NCI-H146 (cell line): Measurements from ENCODE around the gene KANK2.
"Not testable (repeated sequence)": the region's sequence is repeated elsewhere in the genome, so short reads cannot be mapped to it uniquely, and the experiment has no call there.

Experiments used
- DNase-seq: peaks from one replicate; lab custom pipeline; 2025; lab: John Stamatoyannopoulos, UW

Gene KANK2

DNA sequence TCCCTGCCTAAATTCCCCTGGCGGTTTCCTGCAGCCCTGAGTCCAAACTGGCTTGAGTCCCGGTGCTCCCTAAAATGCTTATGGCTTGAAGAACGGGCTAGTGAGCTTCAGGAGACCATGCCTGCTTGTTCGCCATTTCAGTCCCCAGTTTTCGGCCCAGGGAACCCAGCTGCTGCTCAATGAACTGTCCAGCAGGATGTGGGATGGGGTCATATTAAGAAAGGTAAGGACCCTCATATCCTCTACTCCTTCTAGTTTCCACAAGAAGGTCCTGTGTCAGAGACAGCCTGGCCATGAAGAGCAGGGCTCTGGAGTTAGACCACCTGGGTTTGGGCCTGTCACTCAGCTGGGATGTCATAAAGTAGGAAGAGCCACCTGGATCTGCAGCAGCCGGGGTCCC, 24.8 kb downstream of the KANK2 start:
- no peak for DNase-seq

- DNase-seq, result no peak
These were observed 26.2 kb downstream of the KANK2 start for GRCh38 chr19:11171144-11171543.

DNA sequence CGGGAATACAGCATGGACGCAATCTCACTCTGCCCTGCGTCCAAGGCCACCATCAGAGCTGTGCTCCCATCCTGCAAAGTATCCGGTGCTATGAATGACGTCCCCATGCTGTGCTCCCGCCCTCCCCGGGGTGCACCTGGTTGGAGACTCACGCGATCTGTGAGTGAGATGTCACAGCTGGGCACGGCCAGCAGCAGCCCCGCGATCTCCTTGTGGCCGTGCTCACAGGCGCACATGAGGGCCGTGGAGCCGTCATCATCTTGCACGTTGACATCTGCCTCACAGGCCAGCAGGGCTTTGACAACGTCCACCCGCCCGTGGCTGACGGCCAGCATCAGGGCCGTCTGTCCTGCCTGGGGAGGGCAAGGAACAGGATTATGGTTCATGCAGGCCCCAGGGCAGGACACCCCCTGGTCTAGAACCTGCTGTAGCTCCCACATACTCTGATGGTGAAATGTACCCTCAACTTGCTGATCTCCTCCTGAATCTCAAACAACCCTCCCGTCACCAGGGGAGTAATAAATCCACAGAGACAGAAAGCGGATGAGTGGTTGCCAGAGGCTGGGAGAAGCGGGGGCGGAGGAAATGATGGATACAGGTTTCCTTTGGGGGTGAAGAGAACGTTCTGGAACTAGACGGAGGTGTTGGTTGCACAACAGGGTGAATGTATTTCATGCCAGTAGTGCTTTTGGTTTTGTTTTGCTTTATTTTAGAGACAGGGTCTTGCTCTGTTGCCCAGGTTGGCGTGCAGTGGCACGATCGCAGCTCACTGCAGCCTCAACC, 27.3 kb downstream of the KANK2 start:
- DNase-seq, result no peak

DNA sequence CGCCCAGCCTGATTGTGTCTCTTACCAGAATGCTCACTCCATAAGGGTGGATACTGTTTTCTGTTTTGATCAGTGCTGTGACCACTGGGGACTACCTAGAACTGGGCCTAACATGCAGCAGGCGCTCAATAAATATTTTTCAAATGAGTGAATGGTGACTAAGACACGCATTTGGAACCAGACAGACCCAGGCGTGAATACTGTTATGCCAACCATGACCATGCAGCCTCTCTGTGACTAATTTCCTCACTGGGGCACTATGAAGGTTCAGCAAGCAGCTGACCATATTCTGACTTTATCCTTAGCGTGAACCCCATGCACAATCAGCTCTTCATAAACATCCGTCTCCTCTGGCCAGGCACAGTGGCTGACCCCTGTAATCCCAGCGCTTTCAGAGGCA, 28.8 kb downstream of the KANK2 start:
- no peak for DNase-seq

GRCh38 chr19:11166281-11167142, 30.8 kb downstream of the KANK2 start:
- DNase-seq, result no peak

GRCh38 chr19:11165486-11166030, 31.8 kb downstream of the KANK2 start:
- no peak for DNase-seq

DNA sequence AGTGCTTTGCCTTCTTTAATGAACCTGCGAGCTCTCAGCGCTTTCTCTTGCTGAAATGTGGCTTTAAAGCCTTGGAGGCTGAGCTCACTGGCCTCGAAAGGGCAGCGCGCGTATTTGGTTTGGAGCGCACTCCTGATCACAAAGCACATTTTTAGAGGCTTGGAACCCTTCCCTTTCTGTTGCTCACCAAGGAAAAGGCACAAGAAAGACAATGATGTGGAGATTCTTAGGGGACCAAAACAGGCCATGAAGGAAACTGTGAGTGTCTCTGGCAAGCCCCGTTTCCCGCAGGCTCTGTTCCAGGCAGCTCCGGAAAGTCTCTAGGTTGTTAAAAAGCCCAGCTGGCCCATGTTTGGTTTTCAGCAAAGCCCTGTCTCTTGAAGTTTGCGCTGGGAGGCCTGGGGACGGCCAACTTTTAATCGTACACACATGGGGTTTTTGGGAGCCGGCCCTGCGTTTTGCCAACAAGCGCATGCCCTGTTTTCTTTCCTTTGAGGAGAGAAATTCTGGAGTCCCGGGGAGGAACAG, 32.4 kb downstream of the KANK2 start:
- DNase-seq, result no peak

GRCh38 chr19:11164296-11164695, 33.0 kb downstream of the KANK2 start:
- DNase-seq, result no peak

GRCh38 chr19:11160440-11160768, 36.9 kb downstream of the KANK2 start:
- DNase-seq, result not testable (repeated sequence)

DNA sequence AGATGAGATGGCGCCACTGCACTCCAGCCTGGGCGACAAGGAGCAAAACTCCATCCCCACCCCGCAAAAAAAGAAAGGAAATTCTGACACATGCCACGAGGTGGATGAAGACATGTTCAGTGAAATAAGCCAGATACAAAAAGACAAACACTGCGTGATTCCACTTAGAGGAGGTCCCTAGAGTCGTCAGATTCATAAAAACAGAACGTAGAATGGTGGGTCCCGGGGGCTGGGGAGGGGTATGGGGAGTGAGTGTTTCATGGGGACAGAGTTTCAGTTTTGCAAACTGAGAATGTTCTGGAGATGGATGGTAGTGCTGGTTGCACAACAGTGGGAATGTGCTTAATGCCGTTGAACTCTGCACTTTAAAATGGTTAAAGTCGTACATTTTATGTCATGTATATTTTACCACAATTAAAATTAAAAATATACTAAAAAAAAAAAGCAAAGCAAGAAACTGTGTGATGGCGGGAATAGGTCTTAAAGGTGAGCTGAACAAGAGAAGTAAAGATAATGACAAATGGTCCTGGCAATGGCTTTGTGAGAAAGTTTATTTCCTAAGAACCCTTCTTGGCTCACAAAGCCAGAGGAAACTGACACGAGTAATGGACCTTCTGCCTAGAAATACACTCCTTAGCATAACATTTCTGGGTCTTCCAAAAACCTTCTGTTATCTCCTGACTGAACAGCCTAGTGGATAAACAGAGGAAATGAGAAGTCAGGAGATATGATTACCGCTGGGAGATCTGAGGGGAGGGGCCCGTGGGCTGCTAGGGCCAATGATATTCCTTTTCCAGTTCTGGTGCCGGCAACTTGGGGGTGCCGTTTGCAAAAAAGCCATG, 37.5 kb downstream of the KANK2 start:
- DNase-seq, result no peak

DNA sequence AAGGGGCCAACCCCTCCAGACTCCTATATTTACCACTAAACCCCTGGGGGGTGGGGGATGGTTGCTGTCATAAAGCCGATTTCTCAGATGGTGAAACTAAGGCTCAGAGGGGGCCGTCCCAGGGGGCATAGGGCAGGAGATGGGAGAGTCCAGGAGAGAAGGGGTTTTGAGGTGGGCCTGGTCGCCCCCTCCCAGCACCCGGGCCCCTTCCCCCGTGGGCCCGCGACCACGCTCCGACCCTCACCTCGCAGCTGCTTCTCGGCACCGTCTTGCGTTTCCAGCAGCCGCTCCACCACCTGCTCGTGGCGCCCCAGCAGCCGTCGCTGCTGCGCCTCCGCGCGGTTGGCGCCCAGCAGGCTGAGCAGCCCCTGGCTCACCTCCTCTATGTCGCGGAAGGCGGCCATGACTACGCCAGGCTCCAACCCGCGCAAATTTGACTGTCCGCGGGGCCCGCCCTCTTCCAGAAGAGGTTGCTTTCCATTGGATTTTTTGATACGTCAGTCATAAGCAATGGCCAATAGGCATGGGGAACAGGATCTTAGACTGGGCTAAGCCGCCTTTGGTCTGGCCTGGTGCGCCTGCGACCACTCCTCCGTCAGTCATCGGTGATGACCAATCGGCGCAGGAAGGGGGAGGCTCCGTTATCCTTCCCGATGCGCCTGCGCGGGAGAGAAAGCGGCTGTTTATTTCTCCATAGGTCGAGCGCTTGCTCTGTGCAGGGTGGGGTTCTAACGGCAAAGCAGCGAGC, 41.8 kb downstream of the KANK2 start, which contains the start of gene SPC24:
TSS of gene SPC24 (minus strand) at position 410 of the 748 bp plus-strand sequence. CDS start at position 404, 6 bp downstream.
- peak; percentile 99 for DNase-seq

- no peak for DNase-seq
These were observed 42.7 kb downstream of the KANK2 start for GRCh38 chr19:11154683-11155047.

GRCh38 chr19:11152318-11153062, 44.9 kb downstream of the KANK2 start:
- no peak for DNase-seq

DNA sequence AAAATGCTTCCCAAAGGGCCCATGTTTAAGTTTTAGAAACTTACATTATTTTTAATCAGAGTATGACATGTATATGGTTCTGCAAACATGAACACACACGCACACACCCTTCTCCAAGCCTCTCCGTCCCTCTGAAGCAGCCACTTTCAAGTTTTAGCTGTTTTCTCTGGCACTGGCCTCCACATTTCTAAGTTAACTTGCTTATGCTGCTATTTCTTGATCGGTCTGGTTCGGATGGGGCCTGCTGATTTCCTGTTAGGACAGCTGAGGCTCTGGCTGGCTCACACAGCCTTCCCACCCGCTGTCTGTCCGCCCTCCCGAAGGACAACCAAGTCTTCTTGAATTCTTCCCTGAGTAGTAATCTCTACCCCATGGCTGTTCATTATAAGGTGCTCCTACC, 46.2 kb downstream of the KANK2 start:
- no peak for DNase-seq

- no peak for DNase-seq
These were observed 49.3 kb downstream of the KANK2 start for GRCh38 chr19:11148001-11148400.

GRCh38 chr19:11145536-11145924, 51.8 kb downstream of the KANK2 start:
- no peak for DNase-seq

DNA sequence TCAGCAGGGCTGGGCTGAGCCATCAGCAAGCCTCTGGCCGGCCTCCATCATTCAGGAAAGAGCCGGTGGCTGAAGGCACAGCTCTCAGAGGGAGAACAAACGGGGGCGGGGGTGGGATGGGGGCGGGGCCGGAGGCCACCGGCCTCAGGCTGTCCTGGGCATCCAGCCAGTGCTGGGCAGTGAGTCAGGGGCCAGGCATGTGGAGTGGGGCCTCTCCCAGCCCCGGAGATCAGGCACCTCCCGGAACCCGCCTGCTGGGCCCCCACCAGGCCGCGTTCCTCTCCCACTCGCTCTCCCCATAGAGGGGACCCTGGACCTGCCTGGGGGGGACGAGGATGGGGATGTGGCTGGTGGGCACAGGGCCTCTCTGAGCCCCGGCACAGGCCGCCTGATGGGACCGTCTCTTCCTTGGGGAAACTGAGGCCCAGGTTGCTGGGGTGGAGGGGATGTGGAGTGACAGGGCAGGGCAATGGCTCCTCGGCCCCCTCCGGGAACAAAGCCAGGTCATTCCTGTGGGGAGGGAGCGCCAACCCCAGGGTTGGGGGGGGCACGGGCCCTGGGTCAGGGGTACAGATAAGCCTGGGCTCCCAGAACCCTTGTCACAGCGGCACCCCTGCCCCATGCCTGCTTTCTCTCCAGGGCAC, 54.7 kb downstream of the KANK2 start:
- no peak for DNase-seq

GRCh38 chr19:11141937-11142527, 55.3 kb downstream of the KANK2 start:
- no peak for DNase-seq

DNA sequence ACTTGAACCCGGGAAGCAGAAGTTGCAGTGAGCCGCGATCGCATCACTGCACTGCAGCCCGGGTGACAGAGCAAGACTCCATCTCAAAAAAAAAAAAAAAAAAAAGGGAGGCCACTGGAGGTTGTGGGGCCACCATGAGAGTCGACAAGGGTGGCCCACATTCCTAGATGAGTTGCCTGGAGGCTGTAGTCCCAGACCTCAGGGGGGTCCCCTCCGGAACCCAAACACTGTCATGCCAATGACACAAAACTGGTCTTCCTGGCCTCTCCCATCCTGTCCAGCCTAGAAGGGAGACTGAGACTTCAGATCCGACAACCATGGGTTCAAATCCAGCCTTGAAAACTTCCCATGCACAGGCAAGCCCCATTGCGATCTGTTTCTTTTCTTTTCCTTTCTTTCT, 56.4 kb downstream of the KANK2 start:
- no peak for DNase-seq
